Measurements from ENCODE around the gene COL4A2.
"Not testable (repeated sequence)": the region's sequence is repeated elsewhere in the genome, so short reads cannot be mapped to it uniquely, and the experiment has no call there.

Gene COL4A2

DNA sequence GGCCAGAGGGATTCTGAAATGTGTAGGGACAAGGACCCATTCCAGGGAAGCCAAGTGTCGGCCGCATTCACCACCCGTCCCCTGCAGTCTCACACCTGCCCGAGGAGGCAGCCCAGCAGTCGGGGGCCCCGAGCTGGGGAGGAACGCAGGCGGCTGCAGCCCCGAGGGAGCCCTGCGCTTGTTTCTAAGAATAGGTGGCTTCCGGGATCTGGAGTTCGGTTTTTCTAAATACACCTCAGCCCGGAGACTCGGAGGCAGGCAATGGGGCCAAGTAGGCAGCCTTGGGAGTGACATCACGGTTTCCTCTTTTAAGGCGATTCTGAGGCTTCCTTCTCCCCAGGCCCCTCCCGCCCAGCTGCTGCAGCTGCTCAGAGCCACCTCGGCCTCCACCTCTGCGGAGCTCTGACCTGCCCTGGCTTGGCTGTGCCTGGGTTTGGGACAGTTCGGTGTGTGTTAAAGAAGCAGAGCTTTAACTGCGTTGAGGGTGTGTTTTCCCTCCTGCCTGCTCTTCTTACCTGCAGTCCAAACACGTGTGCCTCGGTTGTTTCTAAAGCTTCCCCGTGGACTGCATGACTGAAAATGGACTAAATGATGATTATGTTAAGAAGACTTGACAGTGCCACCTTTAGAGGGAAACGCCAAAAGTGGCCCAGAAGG is 80.5 kb downstream of the COL4A2 start:
- no peak for DNase-seq

DNA sequence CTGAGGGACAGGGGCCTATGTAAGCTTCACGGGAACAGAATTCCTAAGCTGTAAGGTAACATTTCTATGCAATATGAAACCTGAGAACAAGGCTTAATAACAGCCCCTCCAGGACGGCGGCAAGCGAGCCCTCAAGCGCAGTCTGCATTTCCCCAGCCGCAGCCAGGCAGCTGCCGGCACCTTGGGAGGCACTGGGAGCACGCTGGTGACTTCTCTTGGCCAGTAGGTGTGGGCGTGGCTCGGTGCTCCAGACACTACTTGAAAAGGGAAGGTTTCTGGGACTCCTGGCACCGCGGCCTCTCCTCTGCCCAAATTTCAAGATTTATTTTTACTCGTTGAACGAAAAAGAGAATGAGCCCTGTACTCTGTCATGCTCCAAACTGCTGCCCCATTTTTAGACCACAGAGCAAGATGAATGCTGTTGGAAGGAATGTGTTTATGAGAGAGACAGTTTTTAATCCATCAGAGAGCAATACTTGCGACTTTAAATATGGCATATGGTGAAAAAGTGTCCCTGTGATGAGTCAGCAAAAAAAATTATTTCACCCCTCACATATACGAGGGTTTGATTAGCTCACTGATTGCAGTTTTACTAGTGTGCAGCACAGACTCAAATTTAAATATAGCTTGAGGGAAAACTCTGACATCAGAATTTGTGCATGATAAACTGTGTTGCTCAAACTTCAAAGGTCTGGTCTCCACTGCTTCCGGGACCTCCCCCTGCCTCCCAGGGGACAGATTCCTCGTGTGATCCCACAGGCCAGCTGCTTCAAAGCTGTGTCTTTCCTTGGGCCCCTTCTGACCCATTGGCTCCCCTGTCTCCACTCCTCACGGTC is 81.2 kb downstream of the COL4A2 start:
- DNase-seq = no peak

DNA sequence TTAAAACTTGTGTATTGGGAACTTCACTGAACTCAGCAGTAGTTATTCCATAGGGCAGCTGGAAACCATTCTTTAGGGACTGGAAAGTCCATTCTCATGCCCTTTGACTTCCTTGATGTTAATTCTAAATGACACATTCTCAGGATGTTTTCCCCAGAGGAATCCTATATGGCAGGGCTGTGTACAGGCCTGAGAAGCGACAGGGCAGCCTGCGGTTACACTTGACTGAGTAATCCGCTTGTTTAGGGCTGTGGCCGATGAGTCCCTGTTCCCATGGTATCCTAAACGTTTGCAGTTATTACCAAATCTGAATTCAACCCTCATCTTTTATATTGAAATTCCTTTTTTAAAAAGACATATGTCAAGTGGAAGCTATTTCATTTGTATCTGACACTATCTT is 83.5 kb downstream of the COL4A2 start:
- DNase-seq = no peak

DNA sequence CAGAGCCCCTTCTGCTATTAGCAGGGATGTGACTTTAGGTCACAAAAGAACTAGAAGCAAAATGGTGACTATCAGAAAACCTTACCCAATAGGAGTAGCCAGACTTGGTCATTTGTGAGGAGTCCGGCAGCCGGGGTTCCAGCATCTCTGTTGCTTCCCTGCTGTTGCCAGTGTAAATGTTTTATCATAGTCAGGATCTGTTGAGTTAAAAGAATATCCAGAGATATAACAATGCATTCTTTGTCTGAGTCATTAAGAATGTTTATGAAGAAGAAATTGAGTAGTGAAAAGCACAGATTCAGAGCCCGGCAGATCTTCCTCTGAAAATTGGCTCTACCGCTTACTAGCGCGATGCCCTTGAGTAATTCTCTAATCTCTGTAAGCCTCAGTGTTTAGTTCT is 84.2 kb downstream of the COL4A2 start:
- no peak for DNase-seq

DNA sequence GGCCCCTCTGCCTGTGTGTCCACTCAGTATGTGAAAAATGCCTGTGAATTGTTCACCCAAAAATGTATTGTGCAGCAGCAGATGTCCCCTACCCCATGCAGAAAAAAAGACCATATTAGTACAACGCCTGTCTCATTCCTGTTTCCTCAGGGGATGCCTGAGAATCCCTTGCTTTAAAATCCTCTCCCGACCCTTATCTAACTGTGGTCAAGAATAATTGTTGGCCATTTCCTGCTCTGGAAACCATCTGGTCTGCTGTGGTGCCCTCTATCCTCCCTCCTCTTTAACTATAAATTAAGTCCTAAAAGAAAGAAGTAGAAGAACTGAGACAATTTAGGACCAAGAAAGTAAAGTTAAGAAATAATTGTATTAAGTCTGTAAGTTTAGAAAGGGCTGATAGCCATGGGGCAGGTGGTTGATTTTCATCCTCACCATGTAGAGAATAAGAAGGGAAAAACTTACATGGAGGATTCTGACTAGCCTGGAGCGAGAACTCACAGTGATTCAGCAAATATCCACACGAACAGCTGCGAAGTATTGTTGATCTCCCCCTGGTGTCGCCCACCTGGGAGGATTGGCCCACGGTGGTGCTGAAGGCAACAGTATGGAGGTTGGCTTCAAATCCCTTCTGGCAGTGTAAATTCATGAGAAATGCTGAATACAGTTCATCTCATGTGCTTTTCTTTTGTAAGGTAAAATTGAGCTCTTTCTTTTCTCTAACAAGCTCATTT is 85.6 kb downstream of the COL4A2 start:
- no peak for DNase-seq

DNA sequence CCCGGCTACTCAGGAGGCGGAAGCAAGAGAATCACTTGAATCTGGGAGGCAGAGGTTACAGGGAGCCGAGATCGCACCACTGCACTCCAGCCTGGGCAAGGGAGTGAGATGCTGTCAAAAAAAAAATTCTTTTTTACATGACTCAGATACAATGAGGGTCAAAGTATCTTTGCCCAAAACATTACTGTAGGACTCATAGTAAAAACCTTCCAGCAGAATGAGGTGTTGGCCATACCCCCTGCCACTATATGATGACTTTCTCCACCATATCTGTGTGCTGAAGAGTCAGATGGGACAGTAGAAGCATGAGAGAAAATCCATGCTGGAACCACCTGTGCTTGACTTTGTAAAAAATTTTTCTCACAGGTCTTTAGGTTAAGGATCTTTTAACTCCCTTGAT is 86.7 kb downstream of the COL4A2 start:
- DNase-seq = no peak

DNA sequence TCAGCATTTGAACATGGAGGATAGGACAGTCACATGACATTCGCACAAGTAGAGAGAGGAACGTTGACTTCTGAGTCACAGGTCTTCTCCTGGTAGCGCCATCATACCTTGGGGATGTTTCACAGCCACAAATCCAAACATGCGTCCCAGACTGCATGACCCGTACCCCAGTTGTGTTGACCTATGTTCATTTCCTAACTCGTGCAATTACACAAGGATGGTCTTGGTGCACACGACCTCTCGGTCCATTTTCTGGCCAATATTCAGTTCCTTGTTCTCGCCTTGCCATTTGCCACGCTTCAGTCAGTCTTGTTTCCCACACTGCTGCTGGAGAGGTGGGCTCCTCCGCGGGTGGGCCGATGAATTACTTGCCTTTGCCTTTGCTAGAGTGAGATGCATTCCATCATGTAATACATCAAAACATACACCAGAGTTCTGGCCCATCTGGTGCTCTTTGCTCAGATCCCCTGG is 87.3 kb downstream of the COL4A2 start:
- no peak for DNase-seq

DNA sequence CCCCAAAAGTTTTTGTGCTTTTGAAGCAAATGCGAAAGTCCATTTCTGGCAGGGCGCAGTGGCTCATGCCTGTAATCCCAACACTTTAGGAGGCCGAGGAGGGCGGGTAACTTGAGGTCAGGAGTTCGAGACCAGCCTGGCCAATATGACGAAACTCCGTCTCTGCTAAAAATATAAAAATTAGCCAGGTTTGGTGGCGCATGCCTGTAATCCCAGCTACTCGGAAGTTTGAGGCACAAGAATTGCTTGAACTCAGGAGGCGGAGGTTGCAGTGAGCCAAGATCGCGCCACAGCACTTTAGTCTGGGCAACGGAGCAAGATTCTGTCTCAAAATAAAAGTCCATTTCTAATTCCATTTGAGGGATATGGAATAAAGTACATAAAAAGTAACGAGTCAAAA is 88.5 kb downstream of the COL4A2 start:
- DNase-seq = not testable (repeated sequence)

DNA sequence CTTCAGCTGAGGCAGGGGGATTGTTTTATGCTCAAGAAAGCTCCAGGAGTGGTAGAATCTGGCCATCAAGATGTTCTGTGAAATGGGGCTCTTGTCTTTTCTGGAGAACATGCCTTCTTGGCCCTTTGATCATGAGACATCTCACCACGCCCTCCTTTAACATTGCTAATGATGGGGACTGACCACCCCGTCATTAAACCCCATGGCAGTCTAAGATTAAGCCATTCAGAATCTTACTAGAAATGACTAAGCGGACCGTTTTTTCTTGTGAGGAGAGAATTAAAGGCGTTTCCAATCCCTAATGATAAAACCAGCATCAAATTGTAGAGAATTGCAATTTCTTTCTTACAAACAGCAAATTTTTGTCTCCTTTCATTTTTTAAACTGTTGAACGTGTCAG is 89.4 kb downstream of the COL4A2 start:
- no peak for DNase-seq

DNA sequence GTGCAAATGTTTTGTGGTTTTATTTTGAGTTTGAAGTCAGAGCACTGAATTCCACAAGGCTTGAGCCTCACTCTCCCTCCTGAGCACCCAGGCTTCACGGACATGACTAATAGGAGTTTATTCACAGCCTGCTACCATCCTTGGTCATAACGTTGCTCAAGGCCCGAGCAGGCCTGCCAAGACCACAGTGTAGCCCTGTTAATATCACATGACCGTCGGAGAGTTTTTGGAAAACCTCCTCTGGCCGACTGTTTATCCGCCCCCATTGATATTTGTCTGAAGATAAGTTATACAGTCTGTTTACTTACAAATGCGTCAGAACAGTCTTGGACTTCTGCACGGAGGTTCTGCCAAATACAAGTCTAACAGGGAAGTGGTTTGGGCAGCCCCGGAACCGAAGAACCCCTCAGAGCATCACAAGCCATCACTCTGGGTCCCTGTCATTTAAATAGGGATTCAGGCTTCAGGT is 89.9 kb downstream of the COL4A2 start:
- no peak for DNase-seq

DNA sequence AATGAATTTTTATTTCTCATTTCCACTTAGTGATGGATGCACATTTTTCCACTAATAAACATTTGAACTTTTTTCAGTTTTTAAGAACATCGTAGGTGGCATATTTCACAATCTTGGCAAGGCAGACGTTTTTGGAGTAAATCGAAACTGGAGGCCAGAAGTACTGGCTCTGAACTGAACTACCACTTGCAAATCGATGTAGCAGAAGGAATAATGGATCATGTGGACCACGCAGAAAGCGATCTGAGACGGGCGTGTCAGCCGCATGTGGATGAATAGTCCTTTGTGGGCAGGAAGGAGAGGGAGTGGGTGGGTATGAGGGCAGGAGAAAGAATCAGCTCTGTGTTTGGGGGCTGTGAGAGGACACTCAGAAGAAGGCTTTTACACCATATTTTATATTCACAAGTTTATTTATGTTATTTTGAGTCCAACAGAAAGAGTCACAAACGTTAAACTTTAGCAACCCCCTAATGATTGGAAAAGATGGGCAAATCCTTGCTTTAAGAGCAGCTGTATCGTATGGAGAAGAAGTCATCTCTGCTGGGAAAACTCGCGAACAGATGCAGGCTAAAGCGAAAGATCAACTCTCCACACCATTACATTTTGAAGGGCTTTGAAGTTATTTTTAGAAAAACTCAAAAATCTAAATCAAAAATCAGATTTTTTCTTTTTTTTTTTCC is 90.5 kb downstream of the COL4A2 start:
- DNase-seq = no peak

DNA sequence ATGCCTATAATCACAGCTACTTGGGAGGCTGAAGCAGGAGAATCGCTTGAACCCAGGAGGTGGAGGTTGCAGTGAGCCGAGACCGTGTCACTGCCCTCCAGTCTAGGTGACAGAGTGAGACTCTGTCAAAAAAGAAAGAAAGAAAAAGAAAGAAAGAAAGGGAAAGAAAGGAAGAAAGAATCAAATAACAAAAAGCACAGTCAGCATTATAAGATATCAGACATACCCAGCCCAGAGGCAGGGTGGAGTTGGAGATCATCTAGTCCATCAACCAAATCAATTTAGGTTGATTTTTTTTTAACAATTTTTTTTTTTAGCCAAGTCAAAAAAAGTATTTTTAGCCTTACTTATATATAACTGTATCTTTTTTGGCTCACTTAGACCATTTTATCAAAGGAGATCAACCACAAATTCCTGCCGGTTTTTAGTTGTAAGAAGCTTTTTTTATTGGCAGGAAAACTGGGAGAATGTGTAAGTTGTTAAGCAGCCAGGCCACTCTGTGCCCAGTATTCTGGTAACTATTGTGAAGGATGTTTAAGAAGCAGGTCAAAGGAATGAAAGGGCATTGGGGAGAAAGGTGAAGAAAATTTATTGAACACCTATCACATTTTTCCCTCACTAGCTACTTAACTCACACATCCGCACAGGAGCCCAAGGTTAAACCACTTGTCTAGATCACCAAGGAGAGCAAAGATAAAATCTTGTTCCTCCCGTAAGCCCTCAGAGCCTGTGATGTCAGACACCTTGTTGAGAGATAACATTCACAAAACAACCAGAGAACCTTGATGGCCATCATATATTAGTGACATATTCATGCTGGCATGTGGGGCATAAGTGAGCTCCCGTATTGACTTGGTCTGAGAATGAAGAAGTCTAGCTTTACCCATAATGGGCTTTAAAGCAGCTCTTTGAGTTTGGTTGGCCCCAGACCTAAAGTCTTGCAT is 91.8 kb downstream of the COL4A2 start:
- DNase-seq = no peak

DNA sequence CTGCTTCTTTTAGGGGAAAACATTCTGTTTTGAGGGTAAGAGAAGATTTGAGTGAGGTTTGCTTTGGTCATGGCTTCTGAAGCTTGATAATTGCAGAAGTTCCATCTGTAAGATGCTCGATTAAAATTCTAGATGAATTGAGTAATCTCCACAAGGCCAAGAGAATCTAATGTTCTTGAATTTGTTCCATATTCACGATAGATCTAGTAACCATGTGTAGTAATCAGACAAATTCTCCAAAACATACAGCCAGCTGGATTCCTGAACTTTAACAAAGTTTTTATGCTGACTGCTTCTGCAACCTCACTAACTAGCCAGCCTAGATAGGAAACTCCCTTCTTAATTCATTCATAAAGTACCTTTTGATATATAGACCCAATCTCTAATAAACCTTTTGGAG is 92.7 kb downstream of the COL4A2 start:
- DNase-seq = no peak

DNA sequence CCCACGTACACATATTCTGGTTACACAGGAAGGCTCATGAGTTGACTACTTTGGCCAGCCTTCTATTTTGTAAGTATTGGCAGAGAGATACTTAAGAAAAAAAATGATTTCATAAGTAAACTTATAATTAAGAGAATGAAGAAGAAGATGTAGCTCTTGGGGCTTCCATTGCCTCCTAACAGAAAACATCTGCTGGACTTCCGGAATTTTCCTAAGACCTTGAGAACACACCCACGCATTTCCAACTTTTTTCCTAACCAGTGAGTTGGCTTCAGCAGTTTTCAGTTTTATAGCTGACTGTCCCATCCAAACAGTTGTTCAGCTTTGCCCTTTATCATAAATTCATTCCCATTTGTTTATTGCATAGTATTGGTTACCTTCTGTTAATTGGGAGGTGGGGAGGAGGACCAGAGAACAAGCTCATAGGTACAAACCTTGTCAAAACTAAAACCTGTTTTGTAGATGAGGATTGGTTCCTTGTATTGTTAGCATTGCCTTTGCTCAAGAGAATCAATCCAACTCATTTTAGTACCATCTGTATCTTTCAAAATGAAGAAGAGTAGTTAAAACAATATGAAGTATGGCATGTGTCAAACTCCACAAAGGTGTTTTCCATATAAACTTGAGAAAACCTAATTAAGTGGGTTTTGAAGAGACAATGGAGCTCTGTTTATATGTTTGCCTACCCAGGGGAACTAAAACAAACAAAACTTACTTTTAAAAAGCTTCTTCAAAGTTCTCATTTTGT is 93.9 kb downstream of the COL4A2 start:
- DNase-seq = no peak

DNA sequence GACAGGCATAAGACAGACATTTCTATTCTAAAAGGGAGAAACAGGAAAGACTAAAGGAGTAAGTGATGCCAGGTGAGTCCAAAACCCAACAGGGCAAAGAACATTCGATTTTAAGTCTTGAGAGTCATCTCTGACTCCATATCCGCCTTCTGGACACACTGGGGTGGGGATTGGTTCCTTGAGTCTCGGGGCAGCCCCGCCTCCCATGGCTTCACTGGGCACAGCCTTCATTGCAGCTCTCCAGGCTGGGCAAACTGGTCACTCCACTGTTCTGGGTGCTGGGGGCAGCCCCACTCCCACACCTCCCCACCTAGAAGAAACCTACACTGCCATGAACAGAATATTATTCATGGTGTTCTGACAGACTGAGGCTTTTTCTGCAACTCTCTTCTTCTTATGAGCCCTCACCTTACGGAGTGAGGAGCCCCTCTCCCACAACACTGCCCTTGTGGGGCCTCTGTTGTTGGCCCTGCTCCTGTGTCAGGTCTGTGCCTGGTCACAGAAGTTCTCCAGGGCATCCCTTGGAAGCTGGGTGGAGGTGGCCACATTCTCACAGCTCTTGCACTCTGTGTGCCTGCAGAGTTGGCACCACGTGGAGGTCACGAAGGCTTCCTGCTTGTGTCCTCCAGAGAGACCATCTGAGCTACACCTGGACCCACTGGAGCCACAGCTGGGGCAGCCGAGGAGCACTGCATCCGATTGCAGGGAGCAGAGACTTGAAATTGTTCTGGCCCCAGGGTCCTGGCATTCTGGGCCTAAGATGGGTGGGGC is 95.4 kb downstream of the COL4A2 start:
- no peak for DNase-seq

DNA sequence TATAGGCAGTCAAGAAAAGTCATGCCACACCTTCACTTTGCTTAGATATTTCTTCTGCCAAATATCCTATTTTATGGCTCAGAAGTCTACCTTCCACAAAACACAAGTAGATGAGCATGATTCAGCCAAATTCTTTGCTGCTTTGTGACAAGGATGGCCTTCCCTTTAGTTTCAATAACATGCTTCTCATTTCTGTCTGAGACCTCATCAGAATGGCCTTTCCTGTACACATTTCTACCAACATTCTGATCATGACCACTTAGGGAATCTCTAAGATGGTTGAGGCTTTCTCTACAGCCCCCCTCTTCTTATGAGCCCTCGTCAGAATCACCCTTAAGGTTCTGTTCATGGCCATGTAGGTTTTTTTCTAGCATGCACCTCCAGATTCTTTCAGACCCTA is 96.2 kb downstream of the COL4A2 start:
- DNase-seq = no peak

DNA sequence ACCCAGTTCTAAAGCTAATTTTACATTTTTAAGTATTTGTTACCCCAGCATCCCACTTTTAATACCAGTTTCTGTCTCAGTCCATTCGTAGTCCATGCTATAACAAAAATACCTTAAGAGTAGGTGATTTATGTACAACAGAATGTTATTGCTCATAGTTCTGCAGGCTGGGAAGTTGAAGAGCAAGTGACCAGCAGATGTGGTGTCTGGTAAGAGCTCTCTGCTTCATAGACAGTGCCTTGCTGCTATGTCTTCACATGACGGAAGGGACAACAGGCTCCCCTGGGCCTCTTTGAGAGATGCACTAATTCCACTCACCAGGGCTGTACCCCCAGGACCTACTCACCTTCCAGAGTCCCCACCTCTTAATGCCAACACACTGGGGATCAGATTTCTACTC is 96.6 kb downstream of the COL4A2 start:
- no peak for DNase-seq

DNA sequence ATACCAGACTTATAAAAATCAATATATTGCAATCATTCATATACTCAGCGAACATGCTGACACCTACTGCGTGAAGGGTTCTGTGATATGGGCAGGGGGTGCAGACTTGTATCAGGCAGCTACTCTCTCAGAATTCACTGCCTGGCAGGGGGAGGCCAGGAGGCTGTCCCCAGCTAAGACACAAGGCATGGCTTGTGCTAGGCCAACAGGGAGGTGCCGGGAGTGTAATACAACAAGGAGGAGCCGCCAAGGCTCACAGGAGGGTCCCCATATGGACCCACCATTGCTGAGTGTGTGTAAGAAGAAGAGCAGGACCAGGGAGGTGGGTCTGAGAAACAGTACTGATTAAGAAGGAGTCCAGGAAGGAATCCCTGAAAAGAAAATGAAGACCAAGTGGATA is 97.2 kb downstream of the COL4A2 start:
- DNase-seq = no peak

DNA sequence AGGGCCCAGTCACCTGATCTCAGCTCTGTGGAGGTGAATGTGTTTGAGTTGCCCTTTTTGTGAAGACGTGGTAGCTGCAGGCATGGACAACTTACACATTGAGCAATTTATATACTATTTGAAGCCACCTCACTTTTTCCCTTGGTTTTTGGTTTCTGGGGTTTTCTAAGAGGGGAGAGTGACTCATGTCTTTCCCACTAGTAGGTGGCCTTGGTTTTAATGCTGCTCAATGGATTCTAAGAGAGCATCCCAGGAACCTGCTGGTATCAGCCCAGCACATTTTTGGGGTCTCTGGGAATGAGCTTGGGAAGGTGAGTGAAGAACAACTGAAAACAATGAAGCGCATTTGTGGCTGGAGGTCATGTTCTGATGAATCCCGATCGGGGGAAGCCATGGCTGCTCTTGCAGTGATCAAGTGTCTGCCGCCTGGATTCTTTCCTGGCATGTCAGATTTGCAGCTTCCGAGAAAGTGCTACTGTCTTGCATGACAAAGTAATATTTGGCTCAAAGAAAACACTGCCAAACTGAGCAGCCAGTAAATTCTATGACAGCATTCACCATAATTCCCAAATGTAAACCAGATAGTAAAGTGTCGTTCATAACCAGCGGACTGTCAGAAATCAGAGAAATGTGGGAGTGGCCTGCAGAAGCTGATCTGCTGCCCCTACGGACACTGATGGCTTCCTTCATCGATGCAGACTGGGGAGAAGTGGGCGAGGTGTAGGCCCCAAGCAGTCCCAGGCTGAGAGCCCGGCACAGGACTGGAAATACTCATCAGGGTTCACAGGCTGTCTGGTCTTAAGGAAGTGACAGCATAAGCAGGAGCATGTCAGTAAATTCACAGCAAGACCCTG is 98.7 kb downstream of the COL4A2 start:
- no peak for DNase-seq

Measured in activated CD4-positive, CD25-positive, alpha-beta regulatory T cell treated with anti-CD3 and anti-CD28 coated beads, Interleukin-2, amount 50 U/mL, for 72 hours (primary cell).